Smooth muscle cell (in vitro differentiated cells): ENCODE data around the gene RNF6. TPM values are rescaled to one million over a fixed set of nuclear protein-coding genes. Genes with fewer than 3 reads are reported as not detected.

ENCODE experiments used
- DNase-seq: peaks from one replicate; lab custom pipeline; 2025; ENCODE audit not compliant: unreplicated experiment; lab: John Stamatoyannopoulos, UW
- H2AFZ ChIP-seq: fragments of 200-600 bp; sonication (generic); 2 replicates; pipeline ENCODE4 v1.6.0; 2016; ENCODE audit warnings: antibody characterized with exemption, low read depth, mild to moderate bottlenecking
- H3F3A ChIP-seq: fragments of 200-600 bp; sonication (generic); 2 replicates; pipeline ENCODE4 v1.6.0; 2017; ENCODE audit warnings: antibody characterized with exemption, low read depth
- H3K27ac ChIP-seq: fragments of 200-600 bp; sonication (generic); 2 replicates; pipeline ENCODE4 v1.5.1; 2016; ENCODE audit warnings: low read depth, mild to moderate bottlenecking
- H3K27me3 ChIP-seq: fragments of 200-600 bp; sonication (generic); 2 replicates; pipeline ENCODE4 v1.6.1; 2016; ENCODE audit warnings: low read depth, mild to moderate bottlenecking
- H3K36me3 ChIP-seq: fragments of 200-600 bp; sonication (generic); 2 replicates; pipeline ENCODE4 v1.5.1; 2016; ENCODE audit warnings: low read depth
- H3K4me1 ChIP-seq: fragments of 200-600 bp; sonication (generic); 2 replicates; pipeline ENCODE4 v1.5.1; 2016; ENCODE audit warnings: low read depth
- H3K4me2 ChIP-seq: fragments of 200-600 bp; sonication (generic); 2 replicates; pipeline ENCODE4 v1.6.0; 2016; ENCODE audit warnings: mild to moderate bottlenecking
- H3K4me3 ChIP-seq: fragments of 200-600 bp; sonication (generic); 2 replicates; pipeline ENCODE4 v1.5.1; 2016; ENCODE audit warnings: mild to moderate bottlenecking
- H3K79me2 ChIP-seq: fragments of 200-600 bp; sonication (generic); 2 replicates; pipeline ENCODE4 v1.6.0; 2016; ENCODE audit warnings: low read depth, mild to moderate bottlenecking
- H3K9ac ChIP-seq: fragments of 200-600 bp; sonication (generic); 2 replicates; pipeline ENCODE4 v1.6.0; 2016; ENCODE audit warnings: low read depth
- H3K9me3 ChIP-seq: fragments of 200-600 bp; sonication (generic); replicated peaks from 2 replicates; pipeline ENCODE4 v1.5.1; 2016; ENCODE audit warnings: low read depth
- H4K20me1 ChIP-seq: fragments of 200-600 bp; sonication (generic); 2 replicates; pipeline ENCODE4 v1.6.0; 2016; ENCODE audit warnings: low read depth
- CTCF ChIP-seq: fragments of 200-600 bp; sonication (generic); IDR thresholded peaks from 2 replicates; pipeline ENCODE4 v1.5.1; 2017; ENCODE audit warnings: borderline replicate concordance, mild to moderate bottlenecking, antibody characterized with exemption; ENCODE audit not compliant: insufficient read depth, poor library complexity, severe bottlenecking
- WGBS: methylation state at CpG from one replicate; pipeline ENCODE4 v1.1.7; 2016; ENCODE audit warnings: low lambda C conversion rate; 5-methylcytosine and 5-hydroxymethylcytosine counted together
- polyA plus RNA-seq: library from polyadenylated mRNA; unstranded; fragments of >200 nt; fragmentation: Nextera tagmentation; extraction: Ambion mirVana; gene quantifications from 2 replicates; pipeline ENCODE4 v1.2.1, GENCODE V29; 2016
- total RNA-seq: library from RNA; depleted of rRNA; stranded (reverse); fragments of >200 nt; gene quantifications from 2 replicates; pipeline ENCODE4 v1.2.3, GENCODE V29; 2014

The RNF6 gene
- total and polyA plus RNA-seq, 2 experiments from 2014 or later = 27.8 to 47.3 TPM

DNA sequence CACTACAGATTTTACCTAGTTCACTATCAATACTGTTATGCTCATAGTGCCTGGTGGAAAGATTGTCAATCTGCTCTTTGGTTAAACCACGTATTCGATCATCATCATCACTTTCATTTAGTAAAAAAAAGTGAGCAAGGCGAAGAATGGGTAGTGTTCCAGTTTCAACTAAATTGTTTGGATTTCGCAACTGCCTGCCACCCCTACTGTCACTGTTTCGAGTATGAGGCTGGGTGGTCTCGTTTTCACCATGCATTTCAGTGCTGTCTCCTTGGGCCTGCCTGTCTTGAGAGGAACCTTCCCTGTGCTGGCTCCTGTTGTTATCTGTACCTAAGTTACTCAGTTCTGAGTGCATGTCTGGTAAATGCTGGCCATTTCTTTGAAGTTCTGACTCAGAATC, 8.1 kb downstream of the RNF6 start:
- peaks cover 24% of the 10 kb centered on the region for H4K20me1 ChIP-seq
- no peaks in the 10 kb centered on the region for H3K9me3 ChIP-seq
- H3F3A ChIP-seq = peaks cover 5% of the 10 kb centered on the region
- WGBS = 98% methylated on average over 6 of the region's 6 CpGs
- peaks cover 9% of the 10 kb centered on the region for H3K79me2 ChIP-seq
- no peak overlapping the region for H3K4me3 ChIP-seq
- no peak overlapping the region for H3K9ac ChIP-seq
- no peak for DNase-seq
- H3K27me3 ChIP-seq = no peaks in the 10 kb centered on the region
- no peak overlapping the region for H3K4me2 ChIP-seq
- H2AFZ ChIP-seq = no peak overlapping the region
- no peak overlapping the region for H3K27ac ChIP-seq
- H3K4me1 ChIP-seq = no peaks in the 10 kb centered on the region
- H3K36me3 ChIP-seq = peaks cover 61% of the 10 kb centered on the region
- TF ChIP-seq CTCF = no peak

DNA sequence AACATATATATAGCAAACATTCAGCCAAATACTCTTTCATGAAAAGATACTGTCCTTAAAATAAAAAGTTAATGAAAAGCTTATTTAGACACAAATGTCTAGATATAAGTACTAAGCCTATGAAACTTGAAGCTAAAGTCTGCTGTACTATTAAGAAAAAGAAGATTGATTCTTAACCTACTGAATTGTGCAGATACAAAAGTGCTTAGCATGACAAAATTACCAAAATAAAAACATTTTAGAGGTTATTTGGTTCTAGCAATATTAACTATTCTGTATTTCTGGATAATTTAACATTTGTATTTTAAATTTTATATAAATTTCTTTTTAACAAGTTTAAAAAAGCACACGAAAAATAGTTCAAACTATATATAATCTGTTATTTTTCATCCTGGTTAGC, 8.8 kb downstream of the RNF6 start:
- Histone ChIP-seq H3K4me2 (no peak overlapping the region), H3K36me3 (peaks cover 57% of the 10 kb centered on the region), H3K4me3 (no peak overlapping the region), H4K20me1 (peaks cover 21% of the 10 kb centered on the region), H3K9ac (no peak overlapping the region), H3K79me2 (peaks cover 2% of the 10 kb centered on the region), H3K9me3 (no peaks in the 10 kb centered on the region), H3K27me3 (no peaks in the 10 kb centered on the region), H2AFZ (no peak overlapping the region), H3K4me1 (no peaks in the 10 kb centered on the region), H3K27ac (no peak overlapping the region), H3F3A (peaks cover 5% of the 10 kb centered on the region)
- no peak for DNase-seq
- 100% methylated on average over 1 of the region's 1 CpG for WGBS
- TF ChIP-seq CTCF = no peak

DNA sequence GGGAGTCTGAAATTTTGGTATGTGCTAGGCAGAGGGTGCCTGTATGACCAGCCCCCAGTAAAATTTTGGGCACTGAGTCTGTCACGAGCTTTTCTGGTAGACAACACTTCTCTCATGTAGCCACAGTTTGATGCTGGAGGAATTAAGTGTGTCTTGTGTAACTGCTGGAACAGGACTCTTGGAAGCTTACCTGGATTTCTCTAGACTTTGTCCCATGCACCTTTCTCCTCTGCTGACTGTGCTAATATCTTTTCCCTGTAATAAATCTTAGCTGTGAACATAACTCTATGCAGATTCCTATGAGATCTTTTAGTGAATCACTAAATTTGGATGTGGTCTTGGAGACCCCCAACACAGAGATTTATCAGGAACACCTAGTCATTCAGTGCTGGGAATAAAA, 13.8 kb downstream of the RNF6 start:
- H3K4me1 ChIP-seq = no peaks in the 10 kb centered on the region
- peaks cover 16% of the 10 kb centered on the region for H3K36me3 ChIP-seq
- no peaks in the 10 kb centered on the region for H3K79me2 ChIP-seq
- no peak overlapping the region for H3K27ac ChIP-seq
- no peak overlapping the region for H2AFZ ChIP-seq
- no peak for DNase-seq
- 87% methylated on average over 1 of the region's 1 CpG for WGBS
- H3K27me3 ChIP-seq = no peaks in the 10 kb centered on the region
- TF ChIP-seq CTCF = no peak
- H3K4me2 ChIP-seq = no peak overlapping the region
- no peak overlapping the region for H3K4me3 ChIP-seq
- no peak overlapping the region for H3K9ac ChIP-seq
- H3F3A ChIP-seq = no peaks in the 10 kb centered on the region
- peaks cover 6% of the 10 kb centered on the region for H4K20me1 ChIP-seq
- H3K9me3 ChIP-seq = no peaks in the 10 kb centered on the region

DNA sequence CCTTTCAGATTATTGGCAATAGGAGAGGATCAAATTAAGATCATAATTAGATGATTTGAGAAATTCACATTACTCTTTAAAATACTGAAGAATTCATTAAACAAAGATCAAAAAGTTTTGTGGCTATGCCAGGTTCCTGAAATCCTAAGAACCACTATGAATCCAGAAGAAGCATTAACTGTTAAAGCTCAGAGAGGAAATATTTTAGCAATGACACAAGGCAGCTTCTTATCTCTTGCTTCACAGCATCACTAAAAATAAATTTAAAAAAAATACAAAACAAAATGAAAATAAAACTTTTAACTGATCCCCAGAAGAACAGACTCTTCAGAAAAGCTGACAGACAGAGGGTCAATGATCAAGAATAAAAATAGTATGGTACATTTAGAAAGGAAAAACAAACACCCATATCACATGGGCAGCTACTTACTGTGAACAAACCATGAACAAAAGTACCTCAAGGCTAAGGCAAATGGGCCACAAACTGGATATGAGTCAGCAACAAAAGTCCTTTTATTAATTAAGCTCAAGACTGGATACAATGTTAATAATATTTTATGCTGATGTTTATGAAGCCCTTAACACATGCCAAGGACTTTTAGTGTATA, 19.6 kb downstream of the RNF6 start:
- no peaks in the 10 kb centered on the region for H3K4me1 ChIP-seq
- H4K20me1 ChIP-seq = no peaks in the 10 kb centered on the region
- peak overlapping the region; percentile 28 for H3K27ac ChIP-seq
- H3K4me2 ChIP-seq = peak overlapping the region; percentile 4
- H2AFZ ChIP-seq = no peak overlapping the region
- DNase-seq = no peak
- H3K9me3 ChIP-seq = no peaks in the 10 kb centered on the region
- no peak overlapping the region for H3K9ac ChIP-seq
- no peaks in the 10 kb centered on the region for H3K27me3 ChIP-seq
- no peak overlapping the region for H3K4me3 ChIP-seq
- H3K79me2 ChIP-seq = no peaks in the 10 kb centered on the region
- TF ChIP-seq CTCF = no peak
- no peaks in the 10 kb centered on the region for H3K36me3 ChIP-seq
- H3F3A ChIP-seq = peaks cover 4% of the 10 kb centered on the region
